ENCODE data around the gene RSPRY1. TPM values are rescaled to one million over a fixed set of nuclear protein-coding genes. Genes with fewer than 3 reads are reported as not detected.
"Not testable (repeated sequence)": the region's sequence is repeated elsewhere in the genome, so short reads cannot be mapped to it uniquely, and the experiment has no call there.

The RSPRY1 gene
- total RNA-seq, 2 donors from 2014 or later = 33.7 to 51.0 TPM

- Histone ChIP-seq H3K9ac (ENCODE audit: low read depth in 2 of 2, low read length in 2 of 2) (no peak overlapping the region), H3K27ac (no peak overlapping the region), H3K4me3 (no peak overlapping the region), H3K36me3 (no peaks in the 10 kb centered on the region), H3K4me1 (peaks cover 5% of the 10 kb centered on the region), H3K9me3 (no peaks in the 10 kb centered on the region), H3K27me3 (no peaks in the 10 kb centered on the region)
- TF ChIP-seq CTCF (IDR thresholded peaks at IDR 0.05) = no peak
- no peak for DNase-seq
- intact Hi-C loops (cut with DNase I) = no loop called here
Observed at GRCh38 chr16:57263541-57264351, 77.6 kb downstream of the RSPRY1 start.

- no peak overlapping the region for H3K9ac ChIP-seq (ENCODE audit: low read depth in 2 of 2, low read length in 2 of 2)
- intact Hi-C loops (cut with DNase I) = no loop called here
Observed at GRCh38 chr16:57264381-57264780, 78.3 kb downstream of the RSPRY1 start.

GRCh38 chr16:57264950-57265371 is 78.8 kb downstream of the RSPRY1 start:
- Histone ChIP-seq H3K36me3 (no peaks in the 10 kb centered on the region), H3K27me3 (no peaks in the 10 kb centered on the region), H3K27ac (peak overlapping the region; percentile 82), H3K4me3 (no peak overlapping the region), H3K9me3 (no peaks in the 10 kb centered on the region), H3K4me1 (peaks cover 8% of the 10 kb centered on the region), H3K9ac (ENCODE audit: low read depth in 2 of 2, low read length in 2 of 2) (peak overlapping the region in 1 of 2 donors; percentile 16)
- DNase-seq = peak; percentile 80
- no peak for TF ChIP-seq CTCF (IDR thresholded peaks at IDR 0.05)
- intact Hi-C loops (cut with DNase I) = no loop called here

More at GRCh38 chr16:57264381-57264780, 78.3 kb downstream of the RSPRY1 start:
- Histone ChIP-seq H3K4me1 (peaks cover 8% of the 10 kb centered on the region), H3K9me3 (no peaks in the 10 kb centered on the region), H3K36me3 (no peaks in the 10 kb centered on the region), H3K4me3 (no peak overlapping the region), H3K27me3 (no peaks in the 10 kb centered on the region), H3K27ac (peak overlapping the region; percentile 82)
- no peak for DNase-seq
- no peak for TF ChIP-seq CTCF (IDR thresholded peaks at IDR 0.05)

GRCh38 chr16:57265850-57266530 is 79.9 kb downstream of the RSPRY1 start:
- Histone ChIP-seq H3K4me1 (peaks cover 8% of the 10 kb centered on the region), H3K27ac (peak overlapping the region; percentile 82), H3K9me3 (no peaks in the 10 kb centered on the region), H3K36me3 (no peaks in the 10 kb centered on the region), H3K27me3 (no peaks in the 10 kb centered on the region), H3K4me3 (no peak overlapping the region), H3K9ac (ENCODE audit: low read depth in 2 of 2, low read length in 2 of 2) (peak overlapping the region in 1 of 2 donors; percentile 62)
- DNase-seq = peak; percentile 90
- intact Hi-C loops (cut with DNase I) = no loop called here
- TF ChIP-seq CTCF (IDR thresholded peaks at IDR 0.05) = no peak

- Histone ChIP-seq H3K27ac (peak overlapping the region; percentile 82), H3K4me3 (no peak overlapping the region), H3K9me3 (no peaks in the 10 kb centered on the region), H3K9ac (ENCODE audit: low read depth in 2 of 2, low read length in 2 of 2) (peak overlapping the region in 1 of 2 donors; percentile 62), H3K27me3 (no peaks in the 10 kb centered on the region), H3K4me1 (peaks cover 8% of the 10 kb centered on the region), H3K36me3 (no peaks in the 10 kb centered on the region)
- no peak for TF ChIP-seq CTCF (IDR thresholded peaks at IDR 0.05)
- DNase-seq = peak; percentile 29
- intact Hi-C loops (cut with DNase I) = no loop called here
Observed at GRCh38 chr16:57266531-57267260, 80.6 kb downstream of the RSPRY1 start.

- H3K36me3 ChIP-seq; H3K4me3 ChIP-seq; H3K9me3 ChIP-seq; DNase-seq; H3K9ac ChIP-seq (ENCODE audit: low read depth in 2 of 2, low read length in 2 of 2); H3K27me3 ChIP-seq; intact Hi-C loops (cut with DNase I); H3K4me1 ChIP-seq; H3K27ac ChIP-seq: not testable (repeated sequence)
Observed at GRCh38 chr16:57267343-57267742, 81.2 kb downstream of the RSPRY1 start.
